ENCODE results near the gene NFE2L3. TPM values are rescaled to one million over a fixed set of nuclear protein-coding genes. Genes with fewer than 3 reads are reported as not detected.
"Not testable (repeated sequence)": the region's sequence is repeated elsewhere in the genome, so short reads cannot be mapped to it uniquely, and the experiment has no call there.

The NFE2L3 gene
- total and polyA plus RNA-seq, 2 donors (not counting 1 experiment from before 2014, with no cell fraction given): 1.4 to 1.6 TPM

DNA sequence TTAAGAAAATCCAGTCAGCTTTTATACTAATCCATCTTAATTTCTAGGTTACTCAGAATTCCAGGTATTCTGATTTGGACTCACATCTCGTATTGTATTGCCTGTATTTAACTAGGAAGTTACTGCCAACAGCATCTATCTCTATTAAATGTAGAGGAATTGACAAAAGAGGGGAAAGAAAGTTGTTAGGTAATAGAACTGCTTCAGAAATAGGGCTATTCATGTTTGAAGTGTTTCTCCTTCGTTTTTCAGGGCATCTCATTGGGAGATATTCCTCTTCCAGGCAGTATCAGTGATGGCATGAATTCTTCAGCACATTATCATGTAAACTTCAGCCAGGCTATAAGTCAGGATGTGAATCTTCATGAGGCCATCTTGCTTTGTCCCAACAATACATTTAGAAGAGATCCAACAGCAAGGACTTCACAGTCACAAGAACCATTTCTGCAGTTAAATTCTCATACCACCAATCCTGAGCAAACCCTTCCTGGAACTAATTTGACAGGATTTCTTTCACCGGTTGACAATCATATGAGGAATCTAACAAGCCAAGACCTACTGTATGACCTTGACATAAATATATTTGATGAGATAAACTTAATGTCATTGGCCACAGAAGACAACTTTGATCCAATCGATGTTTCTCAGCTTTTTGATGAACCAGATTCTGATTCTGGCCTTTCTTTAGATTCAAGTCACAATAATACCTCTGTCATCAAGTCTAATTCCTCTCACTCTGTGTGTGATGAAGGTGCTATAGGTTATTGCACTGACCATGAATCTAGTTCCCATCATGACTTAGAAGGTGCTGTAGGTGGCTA is 32.5 kb downstream of the NFE2L3 start:
- intact Hi-C loops (cut with micrococcal nuclease); H3K27me3 Mint-ChIP-seq; H3K27me3 ChIP-seq (replicated peaks in 1 of 4; ENCODE audit: control extremely low read depth in 1 of 4, control insufficient read depth in 3 of 4, insufficient read depth in 4 of 4, low read length in 3 of 4); H3K4me2 ChIP-seq (replicated peaks; ENCODE audit: low read depth, low read length, poor library complexity, severe bottlenecking); ATAC-seq (ENCODE audit: low read depth); H3K4me3 ChIP-seq (ENCODE audit: control extremely low read depth in 1 of 5, extremely low read depth in 1 of 5, insufficient read depth in 1 of 5, low read depth in 2 of 5, low read length in 4 of 5); H3K9ac ChIP-seq (ENCODE audit: low read length); H3K4me1 ChIP-seq (ENCODE audit: control insufficient read depth in 2 of 2, insufficient read depth in 2 of 2, low read length in 2 of 2); H3K9me3 ChIP-seq (ENCODE audit: control extremely low read depth in 1 of 3, control insufficient read depth in 2 of 3, insufficient read depth in 1 of 3, low read length in 2 of 3); DNase-seq; H3K79me2 ChIP-seq (ENCODE audit: control insufficient read depth, insufficient read depth, low read length); POLR2A ChIA-PET; H3K4me3 Mint-ChIP-seq; H3K9me3 Mint-ChIP-seq (ENCODE audit: insufficient read depth); H2AFZ ChIP-seq (ENCODE audit: insufficient read depth, low read depth, low read length, poor library complexity, severe bottlenecking): not testable (repeated sequence)
- WGBS (ENCODE audit: insufficient coverage): 90% methylated on average over 1 of the region's 4 CpGs
- H4K20me1 ChIP-seq (ENCODE audit: control insufficient read depth, insufficient read depth, low read length, poor library complexity, severe bottlenecking): peaks cover 20% of the 10 kb centered on the region
- H3K36me3 ChIP-seq (replicated peaks in 1 of 2; ENCODE audit: control extremely low read depth in 1 of 2, control insufficient read depth in 1 of 2, extremely low read depth in 1 of 2, insufficient read depth in 2 of 2, low read length in 1 of 2): peaks cover 3 to 14% of the 10 kb centered on the region in 2 experiments
- H3K27ac ChIP-seq (ENCODE audit: low read length in 2 of 2): peak overlapping the region in 1 of 2 donors; percentile 38
- H3K4me1 Mint-ChIP-seq: peaks cover 79% of the 10 kb centered on the region
- CTCF ChIA-PET: interaction anchor here (0.9 to 1.8 kb wide), 3 partner anchors 12 to 105 kb away, joined by 3 to 4 read pairs (median 4); no protein-coding TSS in a partner anchor
- peak overlapping the region; percentile 81 for H3K27ac Mint-ChIP-seq

DNA sequence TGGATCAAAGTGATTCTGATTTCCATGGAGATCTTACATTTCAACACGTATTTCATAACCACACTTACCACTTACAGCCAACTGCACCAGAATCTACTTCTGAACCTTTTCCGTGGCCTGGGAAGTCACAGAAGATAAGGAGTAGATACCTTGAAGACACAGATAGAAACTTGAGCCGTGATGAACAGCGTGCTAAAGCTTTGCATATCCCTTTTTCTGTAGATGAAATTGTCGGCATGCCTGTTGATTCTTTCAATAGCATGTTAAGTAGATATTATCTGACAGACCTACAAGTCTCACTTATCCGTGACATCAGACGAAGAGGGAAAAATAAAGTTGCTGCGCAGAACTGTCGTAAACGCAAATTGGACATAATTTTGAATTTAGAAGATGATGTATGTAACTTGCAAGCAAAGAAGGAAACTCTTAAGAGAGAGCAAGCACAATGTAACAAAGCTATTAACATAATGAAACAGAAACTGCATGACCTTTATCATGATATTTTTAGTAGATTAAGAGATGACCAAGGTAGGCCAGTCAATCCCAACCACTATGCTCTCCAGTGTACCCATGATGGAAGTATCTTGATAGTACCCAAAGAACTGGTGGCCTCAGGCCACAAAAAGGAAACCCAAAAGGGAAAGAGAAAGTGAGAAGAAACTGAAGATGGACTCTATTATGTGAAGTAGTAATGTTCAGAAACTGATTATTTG is 33.3 kb downstream of the NFE2L3 start:
- Histone ChIP-seq H3K27me3 (replicated peaks in 1 of 4; ENCODE audit: control extremely low read depth in 1 of 4, control insufficient read depth in 3 of 4, insufficient read depth in 4 of 4, low read length in 3 of 4) (no peaks in the 10 kb centered on the region), H3K4me3 (ENCODE audit: control extremely low read depth in 1 of 5, extremely low read depth in 1 of 5, insufficient read depth in 1 of 5, low read depth in 2 of 5, low read length in 4 of 5) (no peak overlapping the region), H3K9me3 (ENCODE audit: control extremely low read depth in 1 of 3, control insufficient read depth in 2 of 3, insufficient read depth in 1 of 3, low read length in 2 of 3) (no peaks in the 10 kb centered on the region), H3K4me2 (replicated peaks; ENCODE audit: low read depth, low read length, poor library complexity, severe bottlenecking) (no peak overlapping the region), H3K9ac (ENCODE audit: low read length) (no peak overlapping the region), H3K27ac (ENCODE audit: low read length in 2 of 2) (peak overlapping the region in 1 of 2 donors; percentile 17), H3K36me3 (replicated peaks in 1 of 2; ENCODE audit: control extremely low read depth in 1 of 2, control insufficient read depth in 1 of 2, extremely low read depth in 1 of 2, insufficient read depth in 2 of 2, low read length in 1 of 2) (peaks cover 3 to 19% of the 10 kb centered on the region in 2 experiments), H3K79me2 (ENCODE audit: control insufficient read depth, insufficient read depth, low read length) (peaks cover under 1% of the 10 kb centered on the region), H4K20me1 (ENCODE audit: control insufficient read depth, insufficient read depth, low read length, poor library complexity, severe bottlenecking) (peaks cover 25% of the 10 kb centered on the region), H2AFZ (ENCODE audit: insufficient read depth, low read depth, low read length, poor library complexity, severe bottlenecking) (no peak overlapping the region), H3K4me1 (ENCODE audit: control insufficient read depth in 2 of 2, insufficient read depth in 2 of 2, low read length in 2 of 2) (peaks cover 0 to 7% of the 10 kb centered on the region in 2 donors)
- no peaks in the 10 kb centered on the region for H3K9me3 Mint-ChIP-seq (ENCODE audit: insufficient read depth)
- peak overlapping the region; percentile 81 for H3K27ac Mint-ChIP-seq
- intact Hi-C loops (cut with micrococcal nuclease): no loop called here
- DNase-seq: peak; percentile 40
- H3K4me3 Mint-ChIP-seq: peak overlapping the region; percentile 46
- TF ChIP-seq, protein P1, sequence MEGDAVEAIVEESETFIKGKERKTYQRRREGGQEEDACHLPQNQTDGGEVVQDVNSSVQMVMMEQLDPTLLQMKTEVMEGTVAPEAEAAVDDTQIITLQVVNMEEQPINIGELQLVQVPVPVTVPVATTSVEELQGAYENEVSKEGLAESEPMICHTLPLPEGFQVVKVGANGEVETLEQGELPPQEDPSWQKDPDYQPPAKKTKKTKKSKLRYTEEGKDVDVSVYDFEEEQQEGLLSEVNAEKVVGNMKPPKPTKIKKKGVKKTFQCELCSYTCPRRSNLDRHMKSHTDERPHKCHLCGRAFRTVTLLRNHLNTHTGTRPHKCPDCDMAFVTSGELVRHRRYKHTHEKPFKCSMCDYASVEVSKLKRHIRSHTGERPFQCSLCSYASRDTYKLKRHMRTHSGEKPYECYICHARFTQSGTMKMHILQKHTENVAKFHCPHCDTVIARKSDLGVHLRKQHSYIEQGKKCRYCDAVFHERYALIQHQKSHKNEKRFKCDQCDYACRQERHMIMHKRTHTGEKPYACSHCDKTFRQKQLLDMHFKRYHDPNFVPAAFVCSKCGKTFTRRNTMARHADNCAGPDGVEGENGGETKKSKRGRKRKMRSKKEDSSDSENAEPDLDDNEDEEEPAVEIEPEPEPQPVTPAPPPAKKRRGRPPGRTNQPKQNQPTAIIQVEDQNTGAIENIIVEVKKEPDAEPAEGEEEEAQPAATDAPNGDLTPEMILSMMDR (IDR thresholded peaks at IDR 0.05): no peak
- no peak for TF ChIP-seq EZH2 (IDR thresholded peaks at IDR 0.05; ENCODE audit: borderline replicate concordance, insufficient read depth, low read depth, low read length, poor library complexity, severe bottlenecking)
- POLR2A ChIA-PET: no interaction called here
- no CpG with 5 or more reads among the region's 10 CpGs for WGBS (ENCODE audit: insufficient coverage)
- H3K4me1 Mint-ChIP-seq: peaks cover 80% of the 10 kb centered on the region
- CTCF ChIA-PET: interaction anchor here (0.7 to 1.8 kb wide), 4 partner anchors 11 to 106 kb away, joined by 3 to 4 read pairs (median 4); no protein-coding TSS in a partner anchor
- no peaks in the 10 kb centered on the region for H3K27me3 Mint-ChIP-seq
- ATAC-seq (ENCODE audit: low read depth): peak; percentile 28
